Measurements from ENCODE around the gene ST7. TPM values are rescaled to one million over a fixed set of nuclear protein-coding genes. Genes with fewer than 3 reads are reported as not detected.

The ST7 gene
- polyA plus RNA-seq, 1 donor (not counting 4 experiments of a cell fraction or from before 2014, with no cell fraction given), result 16.9 TPM

GRCh38 chr7:117071551-117071950, 118.2 kb downstream of the ST7 start:
- H3K9me3 ChIP-seq (ENCODE audit: control insufficient read depth, low read depth, low read length), result peaks cover 1% of the 10 kb centered on the region
- DNase-seq (ENCODE audit: low read depth, low spot score) (no peak), FAIRE-seq (no peak)
- no peak overlapping the region for H3K4me3 ChIP-seq (ENCODE audit: control insufficient read depth in 2 of 3, extremely low read depth in 1 of 3, insufficient read depth in 2 of 3, low read depth in 1 of 3, low read length in 3 of 3)
- peak overlapping the region; percentile 9 for H3K4me2 ChIP-seq (ENCODE audit: control insufficient read depth, extremely low read depth, insufficient read depth, low read depth, low read length)
- no peaks in the 10 kb centered on the region for H3K27me3 ChIP-seq (ENCODE audit: control insufficient read depth, extremely low read depth, insufficient read depth, low read length)
- no peak for TF ChIP-seq EZH2 (IDR thresholded peaks at IDR 0.05; ENCODE audit: low read length)
- TF ChIP-seq, protein P1, sequence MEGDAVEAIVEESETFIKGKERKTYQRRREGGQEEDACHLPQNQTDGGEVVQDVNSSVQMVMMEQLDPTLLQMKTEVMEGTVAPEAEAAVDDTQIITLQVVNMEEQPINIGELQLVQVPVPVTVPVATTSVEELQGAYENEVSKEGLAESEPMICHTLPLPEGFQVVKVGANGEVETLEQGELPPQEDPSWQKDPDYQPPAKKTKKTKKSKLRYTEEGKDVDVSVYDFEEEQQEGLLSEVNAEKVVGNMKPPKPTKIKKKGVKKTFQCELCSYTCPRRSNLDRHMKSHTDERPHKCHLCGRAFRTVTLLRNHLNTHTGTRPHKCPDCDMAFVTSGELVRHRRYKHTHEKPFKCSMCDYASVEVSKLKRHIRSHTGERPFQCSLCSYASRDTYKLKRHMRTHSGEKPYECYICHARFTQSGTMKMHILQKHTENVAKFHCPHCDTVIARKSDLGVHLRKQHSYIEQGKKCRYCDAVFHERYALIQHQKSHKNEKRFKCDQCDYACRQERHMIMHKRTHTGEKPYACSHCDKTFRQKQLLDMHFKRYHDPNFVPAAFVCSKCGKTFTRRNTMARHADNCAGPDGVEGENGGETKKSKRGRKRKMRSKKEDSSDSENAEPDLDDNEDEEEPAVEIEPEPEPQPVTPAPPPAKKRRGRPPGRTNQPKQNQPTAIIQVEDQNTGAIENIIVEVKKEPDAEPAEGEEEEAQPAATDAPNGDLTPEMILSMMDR (optimal IDR thresholded peaks at IDR 0.05 in 1 of 3, IDR thresholded peaks at IDR 0.05 in 1 of 3, conservative IDR thresholded peaks at IDR 0.05 in 1 of 3; ENCODE audit: extremely low read depth in 1 of 3, insufficient read depth in 2 of 3, low read length in 3 of 3), result no peak
- no peaks in the 10 kb centered on the region for H3K9me1 ChIP-seq (ENCODE audit: control insufficient read depth, extremely low read depth, insufficient read depth, low read length)
- no peaks in the 10 kb centered on the region for H4K20me1 ChIP-seq (ENCODE audit: control insufficient read depth, extremely low read depth, insufficient read depth, low read length)
- H3K9ac ChIP-seq (ENCODE audit: control insufficient read depth, extremely low read depth, insufficient read depth, low read length), result no peak overlapping the region
- no peaks in the 10 kb centered on the region for H3K36me3 ChIP-seq (ENCODE audit: control insufficient read depth in 2 of 2, extremely low read depth in 1 of 2, insufficient read depth in 2 of 2, low read length in 2 of 2)
- dilution Hi-C loops (cut with MboI; ENCODE audit: extremely low pct_ligation_motif_present, low sequenced_read_pairs), result no loop called here
- H2AFZ ChIP-seq (ENCODE audit: control insufficient read depth, low read length), result no peak overlapping the region
- H3K79me2 ChIP-seq (ENCODE audit: control insufficient read depth, insufficient read depth, low read length), result peaks cover 2% of the 10 kb centered on the region
- H3K4me1 ChIP-seq (ENCODE audit: control insufficient read depth, extremely low read depth, insufficient read depth, low read length), result peaks cover 23% of the 10 kb centered on the region
- no peak overlapping the region for H3K27ac ChIP-seq (ENCODE audit: control insufficient read depth, insufficient read depth, low read length)

GRCh38 chr7:117072620-117073118, 119.4 kb downstream of the ST7 start:
- DNase-seq (ENCODE audit: low read depth, low spot score) (no peak), FAIRE-seq (no peak)
- Histone ChIP-seq H3K4me1 (ENCODE audit: control insufficient read depth, extremely low read depth, insufficient read depth, low read length) (peaks cover 23% of the 10 kb centered on the region), H3K4me2 (ENCODE audit: control insufficient read depth, extremely low read depth, insufficient read depth, low read depth, low read length) (peak overlapping the region; percentile 31), H3K27ac (ENCODE audit: control insufficient read depth, insufficient read depth, low read length) (no peak overlapping the region), H3K36me3 (ENCODE audit: control insufficient read depth in 2 of 2, extremely low read depth in 1 of 2, insufficient read depth in 2 of 2, low read length in 2 of 2) (no peaks in the 10 kb centered on the region), H3K9ac (ENCODE audit: control insufficient read depth, extremely low read depth, insufficient read depth, low read length) (no peak overlapping the region), H4K20me1 (ENCODE audit: control insufficient read depth, extremely low read depth, insufficient read depth, low read length) (no peaks in the 10 kb centered on the region), H3K79me2 (ENCODE audit: control insufficient read depth, insufficient read depth, low read length) (peaks cover 3% of the 10 kb centered on the region), H2AFZ (ENCODE audit: control insufficient read depth, low read length) (no peak overlapping the region), H3K9me3 (ENCODE audit: control insufficient read depth, low read depth, low read length) (peaks cover 1% of the 10 kb centered on the region), H3K9me1 (ENCODE audit: control insufficient read depth, extremely low read depth, insufficient read depth, low read length) (no peaks in the 10 kb centered on the region), H3K4me3 (ENCODE audit: control insufficient read depth in 2 of 3, extremely low read depth in 1 of 3, insufficient read depth in 2 of 3, low read depth in 1 of 3, low read length in 3 of 3) (no peak overlapping the region), H3K27me3 (ENCODE audit: control insufficient read depth, extremely low read depth, insufficient read depth, low read length) (no peaks in the 10 kb centered on the region)
- dilution Hi-C loops (cut with MboI; ENCODE audit: extremely low pct_ligation_motif_present, low sequenced_read_pairs), result no loop called here
- TF ChIP-seq EZH2 (IDR thresholded peaks at IDR 0.05; ENCODE audit: low read length), result no peak
- TF ChIP-seq, protein P1 (optimal IDR thresholded peaks at IDR 0.05 in 1 of 3, IDR thresholded peaks at IDR 0.05 in 1 of 3, conservative IDR thresholded peaks at IDR 0.05 in 1 of 3; ENCODE audit: extremely low read depth in 1 of 3, insufficient read depth in 2 of 3, low read length in 3 of 3), result no peak
